Stimulated activated CD4-positive, alpha-beta T cell treated with anti-CD3 and anti-CD28 coated beads, Interleukin-15, amount 100 ng/mL, for 48 hours (primary cell): Measurements from ENCODE around the gene NFYC.
"Not testable (repeated sequence)": the region's sequence is repeated elsewhere in the genome, so short reads cannot be mapped to it uniquely, and the experiment has no call there.

Source experiments
- DNase-seq, 2 donors: peaks; one replicate each; pipeline ENCODE4 v3.0.0-alpha.2; 2020; ENCODE audit warnings: low read depth in 2 of 2

Gene NFYC

DNA sequence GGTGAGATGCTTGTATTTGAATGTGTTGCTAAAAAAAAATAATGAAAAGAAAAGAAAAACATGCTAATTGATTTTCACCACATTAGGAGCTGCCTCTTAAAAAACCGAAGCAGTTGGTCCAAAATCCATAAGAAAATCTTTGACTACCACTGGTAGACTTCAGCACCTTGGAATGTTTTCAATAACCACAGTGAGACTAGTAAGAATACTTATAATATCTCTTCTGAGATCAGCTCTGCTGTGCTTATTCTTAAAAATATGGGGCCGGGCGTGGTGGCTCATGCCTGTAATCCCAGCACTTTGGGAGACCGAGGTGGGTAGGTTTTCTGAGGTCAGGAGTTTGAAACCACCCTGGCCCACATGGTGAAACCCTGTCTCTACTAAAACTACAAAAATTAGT lies 15.1 kb downstream of the NFYC start:
- no peak for DNase-seq

DNA sequence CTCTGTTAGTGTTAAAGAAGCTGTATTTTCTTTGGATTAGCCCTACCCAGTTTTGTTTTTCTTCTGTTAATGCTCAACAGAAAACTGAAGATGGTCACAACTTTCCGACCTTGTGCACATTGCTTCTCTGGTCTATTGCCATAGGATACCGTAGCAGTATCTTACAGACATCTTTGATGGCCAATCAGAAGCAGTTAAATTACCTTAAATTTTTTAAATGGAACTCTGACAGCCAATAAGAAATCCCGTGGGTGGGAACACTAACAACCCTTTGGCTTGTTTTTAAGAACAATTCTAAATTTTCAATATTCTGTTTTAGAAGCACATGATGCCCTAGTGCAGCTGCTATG lies 17.2 kb downstream of the NFYC start:
- DNase-seq = no peak

DNA sequence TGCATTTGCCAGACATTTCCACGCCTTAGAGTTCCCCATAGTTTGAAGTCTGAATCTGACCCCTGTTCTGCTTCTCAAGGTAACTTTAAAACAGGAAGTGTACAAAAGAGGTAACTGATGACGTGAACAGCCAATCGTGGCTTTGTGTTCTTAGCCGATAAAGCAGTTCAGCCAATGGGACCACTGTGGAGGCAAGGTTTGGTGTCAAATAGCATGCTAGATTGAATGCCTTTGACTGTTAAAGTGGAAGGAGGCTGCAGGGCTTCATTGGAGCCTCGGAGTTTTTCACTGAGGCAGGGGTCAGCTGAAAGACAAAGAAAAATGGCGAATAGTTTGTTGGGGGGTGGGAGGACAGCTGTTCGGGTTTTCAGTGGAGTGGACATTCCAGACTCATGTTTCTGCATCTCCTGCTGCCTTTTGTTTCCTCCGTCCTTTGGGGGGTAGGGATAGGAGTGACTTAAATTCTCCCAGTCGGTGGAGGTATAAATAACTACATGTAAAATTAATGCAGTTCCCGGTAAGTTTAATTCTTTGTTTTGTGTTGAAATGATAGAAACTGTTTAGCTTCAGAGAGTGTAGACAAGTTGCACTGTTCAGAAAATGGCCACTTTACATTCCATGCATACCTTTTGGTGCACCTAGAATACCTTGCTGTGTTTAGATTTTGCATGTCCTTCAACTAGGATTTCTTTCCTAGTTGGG lies 17.7 kb downstream of the NFYC start:
- peak; percentile 61 to 62 for DNase-seq

- DNase-seq = no peak
Measured at GRCh38 chr1:40709802-40710278, 18.3 kb downstream of the NFYC start.

DNA sequence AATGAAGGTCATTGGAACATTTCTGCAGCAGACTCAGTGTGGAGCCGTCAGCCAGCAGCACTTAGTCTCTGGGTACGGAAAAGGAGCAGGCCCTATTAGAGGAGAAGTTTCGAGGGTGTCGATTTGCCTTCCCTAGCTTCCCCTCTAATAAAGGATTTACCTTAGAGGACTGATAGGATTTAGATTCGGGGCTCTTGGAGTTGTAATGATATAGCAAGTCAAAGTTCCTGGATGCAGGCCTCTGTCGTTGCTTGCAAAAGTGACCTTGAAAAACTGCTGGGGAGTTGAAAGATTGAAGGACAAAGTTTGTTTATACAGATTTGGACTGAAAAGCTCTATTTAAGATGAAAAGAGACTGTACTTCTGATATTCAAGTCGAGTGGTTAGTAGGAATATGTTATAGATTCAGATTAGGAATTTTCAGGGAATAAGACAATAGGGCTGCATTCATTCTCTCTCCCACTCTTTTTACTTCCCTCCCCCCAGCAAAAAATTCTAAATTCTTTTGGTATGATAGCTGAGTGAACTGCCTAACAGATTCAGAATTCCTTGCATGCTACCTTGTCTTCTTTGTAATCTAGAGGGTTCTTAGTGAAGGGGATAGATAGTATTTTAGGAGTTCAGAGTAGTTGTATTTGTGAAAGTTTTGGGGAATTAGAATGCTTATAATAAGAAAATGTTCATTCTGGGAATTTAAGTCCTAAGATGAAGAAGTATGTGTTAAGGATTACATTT lies 19.2 kb downstream of the NFYC start:
- DNase-seq = no peak

DNA sequence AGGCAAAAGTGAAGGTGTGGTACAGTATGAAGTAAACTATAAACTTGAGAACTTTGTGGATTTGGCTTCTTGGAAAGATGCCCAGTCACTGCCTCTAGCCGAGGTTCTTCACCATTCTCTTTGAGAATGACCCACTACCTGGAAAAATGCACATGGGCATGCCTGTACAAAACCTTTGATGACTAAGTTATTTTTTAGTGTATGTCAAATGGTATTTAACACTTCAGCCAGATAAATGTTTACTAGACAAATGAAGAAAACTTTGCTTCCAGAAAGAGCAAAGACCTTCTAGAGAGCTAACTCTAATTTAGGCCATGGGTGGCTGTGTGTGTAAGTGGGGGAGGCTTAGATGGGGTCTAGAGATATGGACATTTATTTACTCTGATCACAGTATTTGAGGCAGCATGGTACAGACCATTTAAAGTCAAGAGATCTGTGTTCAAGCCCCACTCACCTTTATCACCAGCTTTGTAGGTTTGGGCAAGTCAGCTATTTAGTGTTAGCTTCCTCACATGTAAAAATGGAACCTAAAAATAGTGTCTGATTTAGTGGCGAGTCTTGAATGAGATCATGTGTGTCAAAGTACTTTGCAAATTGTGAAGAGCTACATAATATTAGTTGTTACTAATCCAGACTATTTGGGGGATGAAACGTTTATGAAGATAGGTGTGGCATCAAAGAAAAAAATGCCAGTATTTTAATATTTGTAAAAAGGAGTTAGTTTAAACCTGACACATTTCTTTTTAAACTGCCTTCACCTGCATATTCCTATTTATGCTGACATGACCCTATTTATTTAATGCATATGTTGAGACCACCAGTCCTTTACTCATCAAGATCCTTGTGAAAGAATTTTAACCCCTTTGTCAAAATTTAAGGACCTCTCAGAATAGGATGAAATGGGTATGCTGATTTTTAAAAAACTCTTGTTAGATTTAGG lies 20.2 kb downstream of the NFYC start:
- no peak for DNase-seq

GRCh38 chr1:40712405-40712944 lies 21.0 kb downstream of the NFYC start:
- no peak for DNase-seq

GRCh38 chr1:40712997-40713396 lies 21.5 kb downstream of the NFYC start:
- DNase-seq = no peak

GRCh38 chr1:40715491-40716059 lies 24.1 kb downstream of the NFYC start:
- no peak for DNase-seq

GRCh38 chr1:40717065-40717464 lies 25.6 kb downstream of the NFYC start:
- DNase-seq = no peak

DNA sequence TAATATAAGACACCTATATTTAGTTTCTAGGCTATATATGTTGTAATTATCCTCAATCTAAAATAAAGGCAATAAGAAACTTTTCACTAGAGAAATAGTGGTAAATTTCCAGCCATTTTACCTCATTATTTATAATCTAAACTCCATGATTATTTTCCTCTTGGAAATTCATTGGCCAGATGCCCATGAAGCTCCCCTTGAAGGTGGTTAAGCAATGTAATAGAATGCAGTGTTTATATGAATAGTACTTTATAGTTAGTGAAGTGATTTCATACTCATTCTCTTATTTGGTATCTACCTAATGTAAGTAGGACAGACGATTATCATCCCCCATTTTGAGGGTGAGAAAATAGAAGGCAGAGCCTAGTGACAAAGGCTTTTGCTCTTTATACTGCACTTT lies 26.5 kb downstream of the NFYC start:
- no peak for DNase-seq

DNA sequence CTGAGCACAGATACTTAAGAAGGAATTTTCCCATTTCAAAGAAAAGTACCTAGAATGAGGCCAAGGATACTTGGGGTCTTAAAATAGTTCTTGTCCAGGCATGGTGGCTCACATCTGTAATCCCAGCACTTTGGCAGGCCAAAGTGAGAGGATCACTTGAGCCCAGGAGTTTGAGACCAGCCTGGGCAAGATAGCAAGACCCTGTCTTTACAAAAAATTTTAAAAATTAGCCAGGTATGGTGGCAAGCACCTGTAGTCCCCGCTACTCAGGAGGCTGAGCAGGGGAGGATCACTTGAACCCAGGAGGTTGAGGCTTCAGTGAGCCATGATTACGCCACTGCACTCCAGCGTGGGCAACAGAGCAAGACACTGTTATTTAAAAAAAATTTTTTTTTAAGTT lies 29.0 kb downstream of the NFYC start:
- DNase-seq = no peak

- DNase-seq = no peak
Measured at GRCh38 chr1:40722622-40723021, 31.1 kb downstream of the NFYC start.

DNA sequence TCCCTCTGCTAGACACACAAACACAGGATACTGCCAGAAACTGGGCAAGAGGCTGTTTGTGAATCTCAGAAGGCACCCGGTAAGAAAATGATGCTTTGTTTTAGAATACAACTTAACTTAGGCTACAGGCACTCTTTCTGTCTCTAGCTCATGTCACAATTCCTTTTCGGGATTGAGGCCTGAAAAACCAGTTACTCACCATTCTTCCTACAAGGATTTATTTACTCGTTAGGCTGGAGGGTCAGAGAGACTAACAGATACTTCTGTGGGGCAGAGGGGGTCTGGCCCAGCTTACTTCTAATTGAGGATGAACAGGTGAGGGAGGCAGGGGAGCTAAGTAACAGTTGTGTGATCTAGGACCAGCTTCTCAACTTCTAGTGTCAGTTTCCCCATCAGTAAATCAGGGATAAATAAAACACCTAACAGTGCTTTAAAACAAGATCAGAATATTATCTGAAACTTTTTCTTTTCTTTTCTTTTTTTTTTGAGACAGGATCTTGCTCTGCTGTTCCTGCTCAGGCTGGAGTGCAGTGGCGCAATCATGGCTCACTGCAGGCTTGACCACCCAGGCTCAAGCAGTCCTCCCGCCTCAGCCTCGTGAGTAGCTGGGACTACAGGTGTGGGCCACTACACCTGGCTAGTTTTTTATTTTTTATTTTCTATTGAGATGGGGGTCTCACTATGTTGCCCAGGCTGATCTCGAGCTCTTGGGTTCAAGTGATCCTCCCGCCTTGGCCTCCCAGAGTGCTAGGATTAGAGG lies 31.9 kb downstream of the NFYC start:
- no peak for DNase-seq

DNA sequence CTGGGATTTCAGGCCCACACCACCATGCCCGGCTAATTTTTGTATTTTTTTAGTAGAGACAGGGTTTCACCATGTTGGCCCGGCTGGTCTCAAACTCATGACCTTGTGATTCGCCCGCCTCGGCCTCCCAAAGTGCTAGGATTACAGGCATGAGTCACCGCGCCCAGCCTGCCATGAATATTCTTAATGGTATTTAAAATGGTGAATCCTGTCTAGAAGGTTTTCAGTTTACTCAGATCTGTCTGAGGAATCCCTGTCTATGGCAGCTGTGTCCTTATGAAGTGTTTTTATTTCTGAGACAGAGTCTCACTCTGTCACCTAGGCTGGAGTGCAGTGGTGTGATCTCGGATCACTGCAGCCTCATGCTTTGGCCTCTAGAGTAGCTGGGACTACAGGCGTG lies 36.2 kb downstream of the NFYC start:
- not testable (repeated sequence) for DNase-seq

- DNase-seq = not testable (repeated sequence)
Measured at GRCh38 chr1:40729316-40729862, 37.9 kb downstream of the NFYC start.

- DNase-seq = no peak
Measured at GRCh38 chr1:40732756-40733301, 41.3 kb downstream of the NFYC start.

- DNase-seq = no peak
Measured at GRCh38 chr1:40734882-40735628, 43.6 kb downstream of the NFYC start.

DNA sequence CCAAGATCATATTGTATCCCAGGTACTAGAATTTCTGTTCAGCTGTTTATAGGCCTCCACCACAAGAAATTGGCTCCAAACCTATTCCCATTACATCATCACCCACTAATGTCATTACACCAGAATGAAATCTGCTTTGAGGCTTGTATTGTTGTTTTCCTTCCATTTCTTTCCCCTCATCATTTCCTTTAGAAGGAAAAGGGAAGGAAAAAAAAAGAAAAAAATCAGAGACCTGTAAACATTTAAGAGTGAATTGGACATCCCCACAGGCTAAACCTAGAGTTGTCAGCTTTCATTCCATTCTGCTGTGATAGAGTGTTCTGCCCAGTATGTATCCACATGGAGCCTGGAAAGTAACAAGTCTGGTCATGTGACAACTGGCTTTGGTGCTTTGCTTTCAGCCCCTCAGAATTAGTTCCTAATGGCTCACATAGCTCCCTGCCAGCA lies 44.6 kb downstream of the NFYC start:
- no peak for DNase-seq

GRCh38 chr1:40738831-40739230 lies 47.3 kb downstream of the NFYC start:
- no peak for DNase-seq
